GM21737 (cell line): ENCODE data around the gene STAT6.

Source experiments
- ATAC-seq: cut with Tn5 transposase; IDR thresholded peaks from one replicate; pipeline ENCODE4 v1.9.1; 2021; ENCODE audit warnings: mild to moderate bottlenecking, moderate library complexity; ENCODE audit not compliant: unreplicated experiment

Gene STAT6

GRCh38 chr12:57104292-57104910 lies 6.8 kb downstream of the STAT6 start:
- no peak for ATAC-seq

DNA sequence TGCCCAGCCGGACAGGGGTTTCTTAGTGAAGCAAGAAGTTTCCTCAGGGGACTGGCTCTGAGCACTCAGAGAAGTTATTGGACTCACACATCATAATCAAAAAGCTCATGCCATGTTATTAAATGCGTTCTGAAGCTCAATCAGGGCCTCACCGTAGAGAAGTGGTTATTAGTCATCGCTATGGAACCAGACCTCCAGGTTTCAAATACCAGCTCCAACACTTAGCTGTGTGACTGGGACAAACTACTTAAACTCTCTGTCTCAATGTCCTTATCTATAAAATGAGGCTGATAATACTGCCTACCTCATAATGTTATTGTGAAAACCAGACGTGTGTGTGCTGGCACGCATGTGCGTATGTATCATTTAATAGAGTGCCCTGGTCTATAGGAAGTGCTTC lies 7.3 kb downstream of the STAT6 start:
- no peak for ATAC-seq

DNA sequence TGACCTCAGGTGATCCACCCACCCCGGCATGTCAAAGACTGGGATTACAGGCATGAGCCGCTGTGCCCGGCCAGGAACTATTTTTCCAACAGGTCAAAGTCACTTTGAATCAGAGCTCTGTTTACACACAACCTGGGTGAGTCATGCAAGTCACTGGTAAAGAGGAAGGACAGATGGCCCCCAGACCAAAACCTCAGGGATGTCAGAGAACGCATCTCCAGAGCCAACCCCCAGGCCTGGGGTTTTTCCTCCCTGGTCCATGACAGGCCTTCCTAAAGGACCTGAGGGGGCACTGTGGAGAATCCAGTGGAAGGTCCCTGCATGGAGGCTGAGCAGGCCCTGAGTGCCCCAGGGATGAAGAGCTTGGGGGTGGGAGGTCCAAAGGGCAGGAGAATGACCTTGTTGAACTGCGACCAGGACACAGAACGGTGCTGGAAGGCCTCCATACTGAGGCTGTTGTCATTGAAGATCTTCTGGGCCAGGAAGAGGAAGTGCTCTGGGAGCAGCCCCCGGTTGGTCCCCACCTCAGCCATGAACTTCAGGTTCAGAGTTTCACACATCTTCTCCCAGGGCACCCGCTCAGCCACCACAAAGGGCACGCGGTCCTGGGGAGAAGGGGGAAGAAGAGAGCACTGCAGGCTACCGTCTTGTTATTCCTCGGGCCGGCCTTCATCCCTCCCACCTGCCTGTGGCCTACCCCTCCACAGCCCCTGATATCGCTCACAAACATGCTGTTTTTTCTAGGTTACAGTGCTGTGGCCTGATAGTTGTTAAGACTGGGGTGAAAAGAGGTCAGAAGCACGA lies 9.1 kb downstream of the STAT6 start:
- no peak for ATAC-seq

DNA sequence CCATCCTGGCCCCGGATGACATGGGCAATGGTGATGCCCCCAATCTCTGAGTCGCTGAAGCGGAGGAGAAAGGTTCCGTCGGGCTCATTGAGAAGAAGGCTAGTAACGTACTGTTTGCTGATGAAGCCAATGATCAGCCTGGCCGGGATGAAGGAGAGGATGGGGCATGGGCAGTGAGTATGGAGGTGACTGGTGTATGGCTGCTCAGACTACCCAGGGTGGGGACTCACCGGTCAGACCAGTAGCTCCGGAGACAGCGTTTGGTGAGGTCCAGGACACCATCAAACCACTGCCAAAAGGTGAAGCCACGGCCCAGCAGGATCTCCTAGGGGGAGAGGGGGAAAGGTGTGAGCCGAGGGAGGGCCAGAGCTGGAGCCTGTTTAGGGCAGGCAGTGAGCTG lies 11.4 kb downstream of the STAT6 start:
- no peak for ATAC-seq

- ATAC-seq: no peak
Measured at GRCh38 chr12:57099047-57099714, 12.0 kb downstream of the STAT6 start.

DNA sequence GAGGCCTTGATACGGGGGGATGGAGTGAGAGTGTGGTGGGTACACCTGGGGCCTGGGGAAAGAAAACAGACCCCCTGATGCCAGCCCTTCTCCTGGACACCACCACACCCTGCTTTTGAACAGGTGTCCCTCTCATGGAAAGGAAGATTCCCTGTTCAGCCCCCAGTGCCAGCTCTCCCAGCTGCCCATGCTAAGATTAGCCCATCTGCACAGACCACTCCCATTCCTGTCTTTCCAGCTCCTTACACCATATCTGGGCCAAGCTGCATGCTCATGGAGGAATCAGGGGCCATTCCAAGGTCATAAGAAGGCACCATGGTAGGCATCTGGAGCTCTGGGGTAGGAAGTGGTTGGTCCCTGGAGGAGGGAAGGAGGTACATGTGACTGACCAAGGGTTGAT lies 12.6 kb downstream of the STAT6 start:
- ATAC-seq: no peak

DNA sequence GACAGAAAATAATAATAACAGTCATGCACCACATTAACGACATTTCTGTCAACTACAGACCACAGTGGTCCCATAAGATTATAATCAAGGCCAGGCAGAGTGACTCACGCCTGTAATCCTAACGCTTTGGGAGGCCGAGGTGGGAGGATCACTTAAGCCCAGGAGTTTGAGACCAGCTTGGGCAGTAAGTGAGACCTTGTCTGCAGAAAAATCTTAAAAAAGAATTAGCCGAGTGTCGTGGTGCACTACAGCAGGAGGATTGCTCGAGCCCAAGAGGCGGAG lies 13.7 kb downstream of the STAT6 start:
- ATAC-seq: no peak

DNA sequence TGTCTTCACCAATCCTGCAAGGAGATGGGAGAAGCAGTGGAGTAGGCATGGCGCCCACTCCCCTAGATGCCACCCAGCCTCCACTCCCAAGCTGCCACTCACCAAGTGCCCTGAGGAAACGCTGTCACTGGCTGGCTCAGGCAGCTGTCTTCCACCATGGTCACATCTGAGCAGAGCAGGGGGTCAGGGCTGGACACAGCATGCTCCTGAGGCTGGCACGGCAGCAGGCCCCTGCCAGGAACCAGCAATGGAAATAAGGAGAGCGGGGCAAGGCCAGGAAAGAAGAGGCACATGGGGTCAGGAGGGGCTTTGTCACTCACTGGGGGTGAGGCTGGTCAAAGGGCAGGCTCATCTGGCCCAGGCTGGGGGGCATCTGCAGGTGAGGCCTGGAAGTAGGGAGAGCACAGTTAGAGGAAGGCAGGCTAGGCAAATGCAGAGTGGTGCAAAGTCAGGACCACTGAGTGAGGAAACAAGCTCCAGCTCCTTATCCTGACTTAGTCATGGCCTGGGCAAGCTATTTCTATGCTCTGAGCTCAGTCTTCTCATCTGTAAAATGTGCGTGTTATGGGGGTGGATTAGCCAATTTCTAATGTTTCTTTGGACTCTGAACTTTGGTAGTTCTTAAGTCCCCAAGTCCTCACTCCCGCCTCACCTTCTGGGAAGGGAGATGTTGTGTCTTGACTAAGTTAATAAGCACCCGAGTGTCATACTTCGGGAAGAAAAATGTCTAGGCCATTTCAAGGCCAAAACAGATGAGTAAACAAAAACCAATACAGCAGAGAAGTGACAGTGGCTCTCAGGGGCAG lies 14.2 kb downstream of the STAT6 start:
- no peak for ATAC-seq

DNA sequence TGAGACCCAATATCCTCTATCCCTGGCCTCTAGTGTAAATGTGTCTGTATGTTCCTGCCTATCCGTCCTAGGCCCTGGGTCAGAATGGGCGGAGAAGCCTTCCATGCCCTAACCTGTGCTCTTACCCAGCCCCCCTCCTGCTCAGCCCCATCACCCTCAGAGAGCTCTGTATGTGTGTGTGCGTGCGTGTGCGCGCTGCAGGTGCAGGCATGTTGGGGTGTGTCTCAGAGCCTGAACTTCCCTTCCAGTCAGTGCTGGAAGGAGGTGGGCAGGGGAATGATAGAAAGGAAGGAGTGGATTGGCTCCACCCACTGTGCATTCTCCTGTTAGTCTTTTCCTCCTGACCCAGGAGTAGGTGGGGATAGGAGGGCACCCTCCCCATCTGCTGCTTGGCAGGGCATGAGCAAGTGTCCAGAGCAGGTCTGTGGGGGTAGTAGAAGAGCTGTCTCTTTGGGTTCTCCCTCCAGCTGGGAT lies 15.0 kb downstream of the STAT6 start:
- no peak for ATAC-seq

GRCh38 chr12:57095440-57095839 lies 15.7 kb downstream of the STAT6 start:
- ATAC-seq: no peak

GRCh38 chr12:57094208-57095160 lies 16.7 kb downstream of the STAT6 start:
- ATAC-seq: no peak

DNA sequence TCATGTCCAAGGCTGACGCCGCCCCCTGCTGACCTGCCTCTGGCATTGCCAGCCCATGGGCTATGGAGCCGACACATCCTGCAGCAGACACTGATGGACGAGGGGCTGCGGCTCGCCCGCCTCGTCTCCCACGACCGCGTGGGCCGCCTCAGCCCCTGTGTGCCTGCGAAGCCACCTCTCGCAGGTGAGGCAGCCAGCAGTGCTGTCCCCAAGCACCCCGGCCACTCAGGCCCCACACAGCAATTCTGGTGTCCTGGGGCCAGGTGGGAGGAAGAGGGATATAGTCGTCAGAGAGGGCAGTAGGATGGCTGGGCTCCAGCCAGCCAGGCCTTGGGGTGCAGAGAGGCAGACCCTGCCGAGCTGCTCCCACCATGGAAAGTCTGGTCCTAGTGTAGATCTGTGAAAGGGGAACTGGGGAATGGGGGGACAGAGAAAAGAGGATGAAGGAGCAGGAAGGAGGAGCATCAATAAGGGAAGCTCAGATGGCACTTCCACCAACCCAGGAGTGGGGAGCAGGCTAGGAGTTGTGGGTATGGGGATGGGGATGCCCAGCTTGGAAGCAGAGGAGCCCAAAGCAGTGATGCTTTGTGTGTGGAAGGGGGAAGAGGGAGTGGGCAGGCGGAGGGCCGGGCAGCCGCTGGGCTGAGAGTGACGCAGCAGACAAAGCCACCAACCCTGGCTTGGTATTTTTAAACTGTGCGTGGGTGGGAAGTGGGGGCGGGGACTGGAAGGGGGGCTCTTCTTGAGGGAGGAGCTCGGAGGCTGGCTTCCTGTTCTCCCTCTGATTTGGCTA lies 17.6 kb downstream of the STAT6 start:
- ATAC-seq: no peak

GRCh38 chr12:57092876-57093414 lies 18.2 kb downstream of the STAT6 start:
- no peak for ATAC-seq

- no peak for ATAC-seq
Measured at GRCh38 chr12:57092529-57092862, 18.7 kb downstream of the STAT6 start.

GRCh38 chr12:57091638-57092528 lies 19.3 kb downstream of the STAT6 start:
- no peak for ATAC-seq

DNA sequence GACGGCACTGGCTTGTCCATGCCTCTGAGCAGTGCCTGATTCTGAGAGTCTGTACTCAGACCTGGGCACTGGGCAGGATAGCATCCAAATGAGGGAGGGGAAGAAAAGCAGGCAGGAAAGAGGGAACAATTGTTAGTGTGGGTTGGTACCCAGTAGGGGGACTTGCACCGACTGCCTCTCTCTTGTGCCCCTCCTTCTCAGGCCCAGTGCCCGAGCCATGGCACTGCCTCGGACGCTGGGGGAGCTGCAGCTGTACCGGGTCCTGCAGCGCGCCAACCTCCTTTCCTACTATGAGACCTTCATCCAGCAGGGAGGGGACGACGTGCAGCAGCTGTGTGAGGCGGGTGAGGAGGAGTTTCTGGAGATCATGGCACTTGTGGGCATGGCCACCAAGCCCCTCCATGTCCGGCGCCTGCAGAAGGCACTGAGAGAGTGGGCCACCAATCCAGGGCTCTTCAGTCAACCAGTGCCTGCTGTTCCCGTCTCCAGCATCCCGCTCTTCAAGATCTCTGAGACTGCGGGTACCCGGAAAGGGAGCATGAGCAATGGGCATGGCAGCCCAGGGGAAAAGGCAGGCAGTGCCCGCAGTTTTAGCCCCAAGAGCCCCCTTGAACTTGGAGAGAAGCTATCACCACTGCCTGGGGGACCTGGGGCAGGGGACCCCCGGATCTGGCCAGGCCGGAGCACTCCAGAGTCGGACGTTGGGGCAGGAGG lies 20.1 kb downstream of the STAT6 start:
- no peak for ATAC-seq

- no peak for ATAC-seq
Measured at GRCh38 chr12:57090490-57090889, 20.7 kb downstream of the STAT6 start.
